Mucosa of stomach (tissue), 1 donor: ENCODE data around the gene ZBTB7C.

Experiments
- H3K27me3 ChIP-seq: one replicate; pipeline ENCODE4 v1.7.0; 2013; ENCODE audit warnings: mild to moderate bottlenecking, low read length; ENCODE audit not compliant: control insufficient read depth, insufficient read depth
- H3K36me3 ChIP-seq: one replicate; pipeline ENCODE4 v1.7.0; 2013; ENCODE audit warnings: low read length; ENCODE audit not compliant: control insufficient read depth, insufficient read depth
- H3K4me1 ChIP-seq: one replicate; pipeline ENCODE4 v1.7.0; 2013; ENCODE audit warnings: mild to moderate bottlenecking, low read length; ENCODE audit not compliant: control insufficient read depth, insufficient read depth
- H3K4me3 ChIP-seq: one replicate; pipeline ENCODE4 v1.7.0; 2013; ENCODE audit warnings: low read length
- H3K9ac ChIP-seq: one replicate; pipeline ENCODE4 v1.7.0; 2013; ENCODE audit warnings: mild to moderate bottlenecking, low read length, moderate library complexity
- H3K9me3 ChIP-seq: one replicate; pipeline ENCODE4 v1.7.0; 2013; ENCODE audit warnings: mild to moderate bottlenecking, low read length, moderate library complexity; ENCODE audit not compliant: control insufficient read depth
- donor health status: Pancreatic carcinoma.

Gene ZBTB7C

GRCh38 chr18:47979611-47980200 lies 429.5 kb downstream of the ZBTB7C start:
- Histone ChIP-seq H3K9ac (no peak overlapping the region), H3K9me3 (no peaks in the 10 kb centered on the region), H3K36me3 (no peaks in the 10 kb centered on the region), H3K4me3 (no peak overlapping the region), H3K27me3 (no peaks in the 10 kb centered on the region), H3K4me1 (no peaks in the 10 kb centered on the region)

- Histone ChIP-seq H3K36me3 (no peaks in the 10 kb centered on the region), H3K4me1 (no peaks in the 10 kb centered on the region), H3K4me3 (no peak overlapping the region), H3K9ac (no peak overlapping the region), H3K9me3 (no peaks in the 10 kb centered on the region), H3K27me3 (no peaks in the 10 kb centered on the region)
Observed at GRCh38 chr18:47978603-47979002, 430.6 kb downstream of the ZBTB7C start.

- no peak overlapping the region for H3K9ac ChIP-seq
- H3K4me3 ChIP-seq, result no peak overlapping the region
- H3K27me3 ChIP-seq, result no peaks in the 10 kb centered on the region
- no peaks in the 10 kb centered on the region for H3K9me3 ChIP-seq
- no peaks in the 10 kb centered on the region for H3K4me1 ChIP-seq
- H3K36me3 ChIP-seq, result no peaks in the 10 kb centered on the region
Observed at GRCh38 chr18:47978141-47978540, 431.0 kb downstream of the ZBTB7C start.
